HG02938 (cell line): ENCODE data around the gene NADSYN1.

Experiments used
- ATAC-seq: cut with Tn5 transposase; IDR thresholded peaks from one replicate; pipeline ENCODE4 v1.9.1; 2021; ENCODE audit warnings: mild to moderate bottlenecking, moderate library complexity; ENCODE audit not compliant: unreplicated experiment

NADSYN1 gene

DNA sequence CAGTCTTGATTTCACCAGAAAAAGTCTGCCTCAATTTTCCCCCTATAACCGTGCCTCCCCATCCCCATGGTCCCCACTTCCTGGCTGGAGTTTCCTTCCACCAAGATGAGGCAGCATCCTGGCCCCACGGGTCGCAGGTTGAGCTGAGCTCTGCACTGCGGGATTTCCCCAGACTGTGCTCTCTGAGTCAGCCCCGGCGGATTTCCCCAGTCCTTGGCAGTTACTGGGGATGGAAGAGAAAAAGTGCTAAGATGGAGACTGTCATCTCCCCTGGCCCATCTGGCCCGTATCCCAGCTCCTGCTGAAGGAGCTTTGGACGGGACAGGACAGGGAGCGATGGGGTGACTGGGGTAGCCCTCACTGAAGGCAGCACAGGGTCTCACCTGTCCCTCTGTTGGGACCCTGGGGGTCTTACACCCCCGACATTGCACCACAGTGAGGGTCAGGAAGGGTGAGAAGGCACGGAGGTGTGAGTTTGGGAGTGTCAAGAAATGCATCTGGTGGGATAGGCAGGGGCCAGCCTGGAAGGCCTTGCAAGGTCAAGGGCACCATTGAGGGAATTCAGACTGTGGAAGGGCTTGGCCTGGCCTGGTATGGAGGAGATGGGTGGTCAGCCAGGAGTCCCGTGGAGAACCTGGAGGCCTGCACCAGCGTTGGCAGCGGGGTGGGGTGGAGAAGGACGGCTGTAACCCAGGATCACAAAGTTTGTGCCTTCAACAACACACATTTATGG, 36.5 kb downstream of the NADSYN1 start:
- no peak for ATAC-seq

DNA sequence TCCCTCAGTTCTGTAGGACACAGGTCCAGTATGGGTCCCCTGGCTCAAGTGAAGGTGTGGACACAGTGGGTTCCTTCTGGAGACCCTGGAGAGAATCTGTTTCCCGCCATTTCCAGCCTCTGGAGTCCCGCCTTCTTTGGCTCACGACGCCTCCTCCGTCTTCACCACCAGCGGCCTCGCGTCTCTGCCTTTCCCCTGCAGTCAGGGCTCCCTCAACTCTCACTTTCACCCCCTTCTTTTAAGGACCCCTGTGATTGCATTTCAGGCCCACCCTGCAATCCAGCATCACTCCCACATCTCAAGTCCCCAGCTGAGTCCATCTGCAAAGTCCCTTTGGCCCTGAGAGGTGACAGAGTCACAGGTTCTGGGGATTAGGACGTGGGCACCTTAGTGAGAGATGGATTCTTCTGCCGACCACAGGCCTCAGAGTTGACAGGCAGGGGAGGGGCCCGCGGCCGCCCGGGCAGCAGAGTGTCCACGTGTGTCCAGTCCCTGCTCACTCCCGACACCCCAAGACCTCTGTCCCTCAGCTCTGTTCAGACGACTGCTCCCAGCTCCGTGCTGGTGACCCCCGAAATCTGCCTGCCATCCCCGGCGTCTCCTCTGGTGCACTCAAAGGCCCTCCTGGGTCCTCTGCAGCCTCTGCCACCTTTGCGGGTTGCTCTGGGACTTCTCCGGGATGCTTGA, 37.2 kb downstream of the NADSYN1 start:
- ATAC-seq: no peak

DNA sequence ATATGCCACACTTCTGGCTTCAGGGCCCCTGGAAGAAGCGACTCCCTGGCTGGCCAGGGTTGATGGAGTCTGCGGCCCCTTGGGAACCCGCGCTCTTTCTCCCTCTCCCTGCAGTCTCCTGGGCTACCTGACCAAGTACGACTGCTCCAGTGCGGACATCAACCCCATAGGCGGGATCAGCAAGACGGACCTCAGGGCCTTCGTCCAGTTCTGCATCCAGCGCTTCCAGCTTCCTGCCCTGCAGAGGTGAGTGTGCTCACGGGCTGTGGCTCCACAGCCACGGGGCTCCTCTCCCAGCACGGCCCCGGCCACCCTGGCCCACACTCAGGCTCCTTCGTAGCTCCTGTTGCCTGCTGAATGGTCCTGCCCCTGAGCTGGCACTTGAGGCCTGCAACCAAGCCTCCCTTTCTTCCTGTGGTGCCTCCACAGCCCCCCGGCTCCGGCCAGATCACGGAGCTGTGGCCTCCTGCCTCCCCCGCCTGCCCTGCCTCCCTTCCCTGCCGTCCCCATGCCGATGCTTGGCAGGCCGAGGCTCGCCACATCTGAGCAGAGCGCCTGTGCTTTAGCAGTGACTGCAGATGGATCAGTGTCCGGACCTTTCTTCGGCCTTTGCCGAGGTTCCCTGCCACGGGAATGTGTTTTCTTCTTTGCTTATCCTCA, 37.9 kb downstream of the NADSYN1 start:
- ATAC-seq: no peak

DNA sequence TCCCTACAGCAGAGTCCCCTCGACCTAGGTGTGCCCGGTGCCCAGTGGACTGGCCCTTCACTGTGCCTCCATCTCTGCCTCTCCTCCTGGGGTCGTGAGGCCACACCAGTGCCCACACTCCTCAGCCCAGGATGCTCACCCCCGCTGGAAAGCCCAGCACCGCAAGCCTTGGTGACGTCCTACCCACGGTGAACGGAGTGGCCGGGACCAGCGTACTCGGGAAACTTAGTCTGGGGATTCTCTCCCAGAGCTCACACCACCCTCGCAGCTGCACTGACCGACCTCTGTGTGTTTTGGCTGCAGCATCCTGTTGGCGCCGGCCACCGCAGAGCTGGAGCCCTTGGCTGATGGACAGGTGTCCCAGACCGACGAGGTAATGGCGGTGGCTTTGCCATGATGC, 38.5 kb downstream of the NADSYN1 start:
- ATAC-seq: no peak

DNA sequence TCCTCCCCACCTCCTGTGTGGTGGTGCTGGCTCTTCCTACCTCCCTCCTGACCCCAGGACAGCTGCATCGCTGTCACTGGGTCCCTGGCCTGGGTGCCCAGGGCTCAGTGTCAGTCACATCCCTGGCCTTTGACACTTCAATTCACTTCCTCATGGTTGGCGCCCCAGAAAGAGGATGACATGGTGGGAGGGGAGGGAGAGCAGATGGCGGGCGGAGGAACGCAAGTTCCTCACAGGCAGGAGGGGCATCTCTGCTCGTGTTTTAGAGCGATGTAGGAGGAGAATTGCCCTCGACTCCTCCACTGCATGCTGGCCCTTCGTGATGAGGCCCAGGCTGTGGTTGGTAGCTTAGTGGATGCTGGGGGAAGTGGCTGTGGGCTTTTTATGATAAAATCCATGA, 38.9 kb downstream of the NADSYN1 start:
- no peak for ATAC-seq

DNA sequence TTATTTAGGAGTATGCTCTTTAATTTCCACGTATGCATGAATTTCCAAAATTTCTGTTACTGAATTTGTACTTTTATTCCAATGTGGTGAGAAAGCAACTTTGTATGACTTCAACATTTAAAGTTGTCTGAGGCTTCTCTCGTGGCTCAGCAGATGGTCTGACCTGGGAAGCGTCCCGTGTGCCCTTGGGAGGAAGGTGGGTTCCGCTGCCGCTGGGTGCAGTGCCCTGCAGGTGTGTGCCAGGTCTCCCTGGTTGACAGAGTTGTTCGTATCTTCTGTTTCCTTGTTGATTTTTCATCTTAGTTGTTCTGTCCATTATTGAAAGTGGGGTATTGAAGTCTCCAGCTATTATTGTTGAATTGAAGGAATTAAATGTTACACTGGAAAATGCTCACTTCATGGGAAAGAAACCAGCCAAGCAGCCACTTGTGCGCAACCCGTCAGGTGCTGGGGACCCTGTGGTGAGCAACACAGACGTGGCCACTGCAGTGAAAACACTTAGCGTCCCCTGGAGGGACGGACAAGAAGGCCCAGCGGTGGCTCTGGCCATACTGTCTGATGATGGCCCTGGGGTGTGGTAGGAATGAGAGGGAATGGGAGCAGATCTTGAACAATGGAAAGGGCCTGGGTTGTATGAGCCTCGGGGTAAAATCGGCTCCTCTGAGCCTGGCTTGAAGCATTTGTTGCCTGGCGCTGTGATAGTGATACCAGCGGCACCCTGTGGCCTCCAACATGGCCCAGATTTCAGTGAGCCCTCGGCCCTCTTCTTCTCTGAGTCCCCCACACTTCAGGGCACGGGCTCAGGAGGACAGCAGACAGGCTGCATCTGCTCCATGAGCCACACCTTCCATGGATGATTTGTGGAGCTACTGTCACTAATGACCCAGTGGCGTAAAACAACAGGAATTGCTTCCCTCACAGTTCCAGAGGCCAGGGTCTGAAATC, 42.6 kb downstream of the NADSYN1 start:
- ATAC-seq: no peak

DNA sequence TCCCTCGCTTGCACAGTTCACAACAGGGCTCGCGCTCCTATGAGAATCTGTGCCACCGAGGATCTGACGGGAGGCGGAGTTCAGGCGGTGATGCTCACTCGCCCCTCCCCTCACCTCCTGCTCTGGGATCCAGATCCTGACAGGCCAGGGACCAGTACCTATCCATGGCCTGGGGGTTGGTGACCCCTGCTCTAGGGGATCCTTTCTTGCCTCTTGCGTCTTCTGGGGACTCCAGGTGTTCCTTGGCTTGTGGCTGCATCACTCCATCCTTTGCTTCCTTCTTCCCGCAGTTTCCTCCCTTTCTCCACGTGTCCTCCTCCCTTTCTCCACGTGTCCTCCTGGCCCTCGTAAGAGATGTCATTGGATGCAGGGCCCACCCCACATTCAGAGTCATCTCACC, 43.4 kb downstream of the NADSYN1 start:
- ATAC-seq: no peak

DNA sequence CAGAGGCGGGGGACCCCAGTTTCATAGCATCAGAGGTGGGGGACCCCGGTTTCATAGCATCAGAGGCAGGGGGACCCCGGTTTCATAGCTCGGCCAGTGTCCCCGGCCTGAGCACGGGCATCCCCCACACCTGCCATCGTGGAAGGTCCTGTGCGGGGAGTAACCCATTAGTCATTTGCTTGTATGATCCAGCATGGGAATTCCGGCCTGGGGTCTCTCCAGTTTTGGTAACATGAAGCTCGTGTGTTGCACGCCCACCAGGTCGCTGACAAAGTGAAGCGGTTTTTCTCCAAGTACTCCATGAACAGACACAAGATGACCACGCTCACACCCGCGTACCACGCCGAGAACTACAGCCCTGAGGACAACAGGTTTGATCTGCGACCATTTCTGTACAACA, 45.1 kb downstream of the NADSYN1 start:
- ATAC-seq: no peak

DNA sequence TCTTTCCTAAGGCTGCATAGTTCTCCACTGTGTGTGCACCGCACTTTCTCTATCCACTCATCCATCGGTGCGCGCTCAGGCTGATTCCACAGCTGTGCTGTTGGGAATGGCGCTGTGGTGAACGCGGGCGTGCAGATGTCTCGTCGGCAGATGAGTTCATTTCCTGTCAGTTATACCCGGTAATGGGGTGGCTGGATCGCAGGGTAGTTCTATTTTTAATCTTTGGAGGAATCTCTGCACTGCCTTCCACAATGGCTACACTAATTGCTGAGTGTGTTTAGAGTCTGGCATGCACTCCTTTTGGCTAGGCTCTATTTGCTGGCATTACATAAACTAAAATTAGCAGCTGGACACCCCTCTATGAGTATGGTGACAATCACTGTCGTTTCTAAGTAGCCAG, 46.1 kb downstream of the NADSYN1 start:
- no peak for ATAC-seq

DNA sequence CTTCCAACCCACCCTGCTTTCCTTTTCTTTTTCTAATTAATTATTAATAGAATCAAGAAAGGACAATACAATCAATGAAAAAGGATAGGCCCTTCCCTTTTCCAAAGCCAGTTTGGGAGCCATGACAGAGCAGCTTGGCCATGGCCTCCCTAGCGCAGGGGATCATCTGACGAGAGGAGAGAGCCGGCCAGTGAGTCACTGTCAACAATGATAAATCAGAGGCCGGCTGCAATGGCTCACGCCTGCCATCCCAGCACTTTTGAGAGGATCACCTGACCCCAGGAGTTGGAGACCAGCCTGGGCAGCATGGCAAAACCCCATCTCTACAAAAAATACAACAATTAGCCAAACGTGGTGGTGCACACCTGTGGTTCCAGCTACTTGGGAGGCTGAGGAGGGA, 46.5 kb downstream of the NADSYN1 start:
- no peak for ATAC-seq

DNA sequence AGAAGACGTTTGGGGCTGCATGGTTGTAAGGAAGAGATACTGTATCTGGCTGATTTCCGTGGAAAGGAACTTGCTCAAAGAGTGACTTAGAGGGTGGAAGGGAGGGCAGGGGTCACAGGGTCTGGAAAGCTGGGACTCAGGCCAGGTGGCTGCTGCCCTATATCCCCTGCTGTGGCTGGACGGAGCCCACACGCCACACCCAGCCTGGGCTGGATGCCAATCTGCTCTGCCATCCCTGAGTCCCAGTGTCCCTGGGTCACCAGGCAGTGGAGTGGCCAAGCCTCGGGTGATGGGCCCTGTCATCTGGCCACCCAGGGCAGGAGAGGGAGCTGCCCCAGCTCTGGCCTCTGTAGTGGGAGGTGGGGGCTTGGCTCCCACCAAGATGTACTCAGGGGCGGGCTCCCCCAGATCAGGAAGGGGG, 47.6 kb downstream of the NADSYN1 start:
- ATAC-seq: no peak

DNA sequence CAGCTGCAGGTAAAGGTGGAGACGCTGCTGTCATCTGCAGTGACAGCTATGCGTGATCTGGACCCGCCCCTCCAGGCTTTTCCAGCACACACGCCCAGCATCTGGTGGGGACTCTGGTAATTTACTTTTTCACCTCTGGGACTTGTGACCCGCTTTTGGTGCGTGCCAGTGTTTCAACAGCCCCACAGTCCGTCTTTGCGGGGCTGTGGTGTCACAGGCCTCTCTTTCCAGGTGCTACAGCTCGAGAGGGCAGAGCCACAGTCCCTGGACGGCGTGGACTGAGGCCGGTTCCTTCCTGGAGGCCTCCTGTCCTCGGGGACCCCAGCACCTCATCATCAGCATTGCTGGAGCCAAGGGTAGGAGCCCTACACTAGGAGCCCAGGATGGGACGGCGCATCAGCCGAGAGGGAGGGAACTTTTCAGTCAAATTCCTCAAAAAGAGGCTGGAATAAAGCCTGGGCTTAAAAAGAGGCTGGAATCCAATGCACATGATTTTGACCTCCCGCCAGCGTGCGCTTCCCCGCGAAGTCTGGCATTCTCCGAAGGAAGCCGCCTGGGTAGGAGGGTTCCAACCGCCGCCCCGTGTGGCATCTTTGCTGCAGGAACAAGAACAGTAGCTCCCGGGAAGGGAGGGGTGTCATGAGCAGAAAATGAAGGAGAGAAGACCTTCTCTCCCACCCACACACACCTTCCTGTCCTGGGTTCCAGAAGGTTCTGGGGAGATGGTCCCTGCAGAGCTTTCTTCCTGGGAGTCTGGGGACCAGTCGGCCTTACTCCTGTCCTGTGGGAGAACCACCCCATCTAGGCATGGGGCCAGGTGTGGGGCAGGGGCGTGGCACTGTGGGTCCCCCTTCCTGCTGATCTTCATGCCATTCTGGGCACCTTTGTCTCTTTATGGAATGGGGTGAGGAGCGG, 48.3 kb downstream of the NADSYN1 start:
- ATAC-seq: no peak

DNA sequence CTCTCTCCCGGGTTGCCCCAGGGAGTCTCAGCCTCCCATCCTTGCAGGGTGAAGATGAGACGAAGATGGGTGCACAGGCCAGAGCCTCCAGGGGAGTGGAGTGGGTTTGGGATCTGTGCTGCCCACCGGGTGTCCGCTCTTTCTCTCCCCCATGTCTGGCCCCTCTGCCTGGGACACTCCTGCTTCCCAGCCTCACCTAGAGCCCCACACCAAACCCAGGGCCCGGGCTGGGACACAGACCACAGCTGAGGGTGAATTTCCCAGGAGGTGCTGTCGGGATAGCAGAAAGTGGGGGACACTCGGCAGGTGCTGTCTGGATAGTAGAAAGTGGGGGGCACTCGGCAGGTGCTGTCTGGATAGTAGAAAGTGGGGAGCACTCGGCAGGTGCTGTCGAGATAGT, 49.0 kb downstream of the NADSYN1 start:
- ATAC-seq: no peak

DNA sequence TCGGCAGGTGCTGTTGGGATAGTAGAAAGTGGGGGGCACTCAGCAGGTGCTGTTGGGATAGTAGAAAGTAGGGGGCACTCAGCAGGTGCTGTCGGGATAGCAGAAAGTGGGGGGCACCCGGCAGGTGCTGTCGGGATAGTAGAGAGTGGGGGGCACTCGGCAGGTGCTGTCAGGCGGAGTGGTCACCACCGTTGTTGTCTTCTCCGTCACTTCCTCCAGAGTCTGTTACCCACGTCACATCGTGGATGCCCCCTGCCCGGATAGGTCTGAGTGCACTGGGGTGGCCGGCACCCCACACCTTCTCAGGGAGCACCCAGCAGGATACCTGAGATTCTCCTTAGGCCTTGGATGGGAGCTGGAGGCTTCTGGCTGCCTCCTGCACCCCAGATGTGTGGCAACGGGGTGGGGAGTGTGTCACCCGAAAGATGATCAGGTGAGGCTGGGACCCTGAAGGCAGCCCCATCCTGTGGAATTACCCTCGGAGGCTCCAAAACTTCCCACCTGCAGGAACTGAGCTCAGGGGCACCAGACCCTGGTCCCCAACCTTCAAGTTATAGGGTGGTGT, 50.0 kb downstream of the NADSYN1 start:
- no peak for ATAC-seq

DNA sequence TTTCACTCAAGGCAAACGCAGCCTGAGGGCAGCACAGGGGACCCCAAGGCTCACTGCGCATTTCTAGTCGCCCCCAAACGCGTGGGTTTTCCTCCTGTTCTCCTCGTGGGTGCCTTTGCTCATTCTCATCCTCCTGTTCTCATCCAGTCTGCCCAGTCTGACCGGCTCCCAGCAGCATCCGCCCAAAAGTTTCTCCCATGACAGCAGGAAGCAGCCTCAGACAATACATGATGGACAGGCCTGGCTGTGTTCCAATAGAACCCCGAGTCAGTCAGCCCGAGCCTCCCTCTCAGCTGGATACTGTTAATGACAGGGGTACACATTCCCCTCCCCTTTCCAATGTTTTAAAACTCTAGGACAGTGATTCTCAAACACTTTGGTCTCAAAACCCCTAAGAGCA, 51.5 kb downstream of the NADSYN1 start:
- ATAC-seq: no peak

DNA sequence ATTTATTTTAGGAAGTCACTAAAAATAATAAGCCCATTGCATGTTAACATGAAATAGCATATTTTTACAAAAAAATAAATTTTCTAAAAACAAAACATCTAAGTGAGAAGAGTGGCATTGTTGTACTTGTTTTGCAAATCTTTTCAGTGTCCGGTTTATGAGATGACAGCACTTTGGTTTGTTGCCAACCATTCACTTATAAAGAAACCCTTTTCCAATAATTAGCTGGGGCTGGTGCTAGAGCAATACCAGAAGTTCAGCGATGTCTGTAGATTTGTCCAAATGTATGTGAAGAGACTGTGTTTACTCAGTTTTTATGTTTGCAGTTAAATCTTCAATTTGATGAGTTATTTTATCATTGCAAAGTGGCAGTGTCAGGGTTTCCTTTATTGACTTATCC, 52.0 kb downstream of the NADSYN1 start:
- ATAC-seq: no peak

DNA sequence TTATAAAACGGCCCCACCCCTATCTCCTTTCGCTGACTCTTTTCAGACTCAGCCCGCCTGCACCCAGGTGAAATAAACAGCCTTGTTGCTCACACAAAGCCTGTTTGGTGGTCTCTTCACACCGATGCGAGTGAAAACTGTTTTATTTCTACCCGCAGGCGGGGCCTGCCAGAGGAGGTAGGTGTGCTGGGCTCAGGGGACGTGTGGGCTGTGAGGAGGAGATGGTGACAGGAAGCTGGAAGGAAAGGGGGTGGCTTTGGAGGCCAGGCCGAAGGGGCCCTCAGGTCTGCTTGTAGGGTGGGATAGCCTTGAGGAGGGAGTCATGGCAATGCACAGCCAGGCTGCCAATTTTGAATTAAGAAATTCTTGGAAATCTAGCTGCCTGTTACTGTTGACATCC, 52.8 kb downstream of the NADSYN1 start:
- ATAC-seq: no peak

DNA sequence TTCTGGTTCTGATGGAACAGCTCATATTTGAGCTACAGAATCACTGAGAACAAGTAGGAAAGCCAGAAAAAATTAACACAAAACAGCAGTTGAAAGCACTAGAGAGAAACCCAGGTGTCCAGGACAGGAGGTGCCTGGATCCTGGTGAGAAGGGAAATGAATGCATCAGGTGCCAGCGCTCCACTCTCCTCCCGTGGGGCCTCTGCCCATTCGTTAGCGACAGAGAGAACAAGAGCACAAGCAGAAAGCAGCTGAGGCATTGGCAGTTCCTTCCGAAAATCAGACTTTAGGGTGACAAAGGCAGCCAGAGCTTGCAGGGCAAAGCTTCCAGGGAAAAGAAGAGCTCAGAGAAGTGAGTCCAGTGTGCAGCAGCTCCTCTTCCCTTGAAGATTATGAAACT, 54.1 kb downstream of the NADSYN1 start:
- ATAC-seq: no peak
